K562 (cell line): ENCODE results near the gene TRIO. TPM values are rescaled to one million over a fixed set of nuclear protein-coding genes. Genes with fewer than 3 reads are reported as not detected.
A peak's percentile ranks its signal among the peaks of the same experiment; 100 is the strongest.

Source experiments
- ATAC-seq: fragments of 200-7000 bp; cut with Tn5 transposase; 3 replicates; pipeline ENCODE4 v1.9.1; 2020; ENCODE audit warnings: moderate library complexity
- BruUV-seq: library from RNA; stranded (reverse); fragments of 400-500 nt; replicated peaks from 2 replicates; lab custom pipeline; 2021; lab: Mats Ljungman, UMichigan
- CTCF ChIA-PET: fragments of 300-600 bp; formaldehyde crosslinking; extraction: SDS; loops from one replicate; lab custom pipeline; 2021; ENCODE audit warnings: low intra/inter-chr PET ratio; lab: Yijun Ruan, JAX
- POLR2A ChIA-PET: fragments of 300-600, 350-650 bp; sonication (Branson Sonifier 250); formaldehyde crosslinking; extraction: SDS; loops from one replicate; lab custom pipeline; 2021; ENCODE audit warnings: antibody characterized with exemption, inconsistent platforms; lab: Yijun Ruan, JAX
- DNase-seq, 4 experiments: peaks; one replicate each; pipeline versions ENCODE4 v3.0.0 to v3.0.0-alpha.2; 2011 to 2018; ENCODE audit warnings: low spot score in 3 of 4, mixed read lengths in 3 of 4; ENCODE audit errors: extremely low read depth in 1 of 4
- FAIRE-seq: peaks from 2 replicates; lab custom pipeline; 2011; peaks lifted over from hg19 to GRCh38; lab: Jason Lieb, UNC
- H2AFZ ChIP-seq: 2 replicates; pipeline ENCODE4 v1.6.0; 2011; ENCODE audit warnings: low read depth, low read length, control low read depth, inconsistent platforms
- H3K27ac ChIP-seq: fragments of 200-600 bp; 3 replicates; pipeline ENCODE4 v1.8.0; 2011; ENCODE audit warnings: low read depth, mild to moderate bottlenecking, control low read depth, inconsistent platforms, low read length, moderate library complexity, mixed read lengths; ENCODE audit errors: extremely low read depth
- H3K27me3 ChIP-seq, 2 experiments: fragments of 300-600 bp in 1 of 2; 2 replicates in 1 of 2; 3 replicates in 1 of 2; pipeline versions ENCODE4 v1.6.0 to v1.8.0; 2011; ENCODE audit warnings: inconsistent platforms in 2 of 2, low read length in 2 of 2, mild to moderate bottlenecking in 1 of 2, mixed read lengths in 1 of 2, moderate library complexity in 1 of 2; ENCODE audit not compliant: control insufficient read depth in 2 of 2, insufficient read depth in 2 of 2
- H3K36me3 ChIP-seq: fragments of 300-600 bp; 3 replicates; pipeline ENCODE4 v1.8.0; 2011; ENCODE audit warnings: mild to moderate bottlenecking, low read length, inconsistent platforms; ENCODE audit not compliant: control insufficient read depth, insufficient read depth
- H3K4me1 ChIP-seq, 2 experiments: fragments of 200-600 bp in 1 of 2; replicated peaks in 1 of 2; 2 replicates in 1 of 2; 3 replicates in 1 of 2; pipeline versions ENCODE4 v1.5.1 to v1.8.0; 2011; ENCODE audit warnings: inconsistent platforms in 2 of 2, low read length in 2 of 2, mild to moderate bottlenecking in 1 of 2, mixed read lengths in 1 of 2, moderate library complexity in 1 of 2; ENCODE audit not compliant: control insufficient read depth in 2 of 2, insufficient read depth in 2 of 2
- H3K4me2 ChIP-seq: 2 replicates; pipeline ENCODE4 v1.6.1; 2011; ENCODE audit warnings: low read length, control low read depth, inconsistent platforms, mixed read lengths; ENCODE audit not compliant: insufficient read depth
- H3K4me3 ChIP-seq: fragments of 200-600 bp; sonication (generic), shearing (Covaris generic); 2 replicates; pipeline ENCODE4 v1.5.1; 2016; ENCODE audit warnings: control low read depth, inconsistent platforms
- H3K79me2 ChIP-seq: fragments of 200-600 bp; 3 replicates; pipeline ENCODE4 v1.8.0; 2011; ENCODE audit warnings: low read length, inconsistent platforms; ENCODE audit not compliant: control insufficient read depth, insufficient read depth
- H3K9ac ChIP-seq, 2 experiments: 2 replicates each; pipeline versions ENCODE4 v1.6.0 to v1.6.1; 2011; ENCODE audit warnings: low read depth in 2 of 2, low read length in 2 of 2, control low read depth in 1 of 2, inconsistent platforms in 1 of 2, mild to moderate bottlenecking in 1 of 2, mixed read lengths in 1 of 2; ENCODE audit not compliant: insufficient read depth in 1 of 2
- H3K9me1 ChIP-seq: one replicate; pipeline ENCODE4 v1.6.0; 2011; ENCODE audit warnings: inconsistent platforms, mild to moderate bottlenecking, low read length, moderate library complexity; ENCODE audit not compliant: control insufficient read depth, insufficient read depth
- H3K9me3 ChIP-seq: replicated peaks from 2 replicates; pipeline ENCODE4 v1.5.1; 2011; ENCODE audit warnings: low read depth, low read length, inconsistent platforms; ENCODE audit not compliant: control insufficient read depth, insufficient read depth
- H4K20me1 ChIP-seq: replicated peaks from 2 replicates; pipeline ENCODE4 v1.6.1; 2011; ENCODE audit warnings: low read length, inconsistent platforms, mixed read lengths; ENCODE audit not compliant: control insufficient read depth, insufficient read depth
- ATF7 ChIP-seq: fragments of 450-650 bp; IDR thresholded peaks from 2 replicates; pipeline ENCODE4 v1.7.1; 2014; ENCODE audit warnings: mild to moderate bottlenecking, moderate library complexity
- CLOCK ChIP-seq: fragments of 250-450 bp; sonication (Bioruptor Pico); IDR thresholded peaks from 2 replicates; pipeline ENCODE4 v1.4.0; 2020; ENCODE audit warnings: mild to moderate bottlenecking, moderate library complexity, borderline replicate concordance
- DPF2 ChIP-seq: fragments of 450-650 bp; IDR thresholded peaks from 2 replicates; pipeline ENCODE4 v1.6.1; 2016
- ETS1 ChIP-seq: conservative IDR thresholded peaks from 2 replicates; pipeline ENCODE4 v1.6.1; 2011; ENCODE audit warnings: low read depth, mild to moderate bottlenecking, low read length; ENCODE audit not compliant: control insufficient read depth
- GTF2A2 ChIP-seq: IDR thresholded peaks from 2 replicates; pipeline ENCODE4 v1.6.1; 2016; ENCODE audit warnings: mild to moderate bottlenecking, missing genetic modification characterization, missing compliant biosample characterization
- HDAC2 ChIP-seq: fragments of 450-650 bp; IDR thresholded peaks from 2 replicates; pipeline ENCODE4 v1.6.1; 2016; ENCODE audit warnings: mild to moderate bottlenecking
- HES1 ChIP-seq: fragments of 450-650 bp; IDR thresholded peaks from 2 replicates; pipeline ENCODE4 v1.6.1; 2016; ENCODE audit warnings: low read depth, mild to moderate bottlenecking, moderate library complexity
- ILF3 ChIP-seq: fragments of 450-650 bp; IDR thresholded peaks from 2 replicates; pipeline ENCODE4 v1.6.1; 2018; ENCODE audit warnings: antibody characterized with exemption, mild to moderate bottlenecking, moderate library complexity, borderline replicate concordance
- NR2C2 ChIP-seq, 2 experiments: fragments of 200-800 bp in 1 of 2; sonication (Bioruptor generic) in 1 of 2; sonication (generic) in 1 of 2; formaldehyde crosslinking in 1 of 2; IDR thresholded peaks; 2 replicates each; pipeline versions ENCODE4 v1.6.1 to v1.8.0; 2016 to 2022; ENCODE audit warnings: mild to moderate bottlenecking in 1 of 2, missing compliant biosample characterization in 1 of 2, missing genetic modification characterization in 1 of 2, missing genetic modification reagents in 1 of 2
- TCFL5 ChIP-seq: fragments of 250-450 bp; sonication (Bioruptor Pico); conservative IDR thresholded peaks from 2 replicates; pipeline ENCODE4 v1.6.1; 2021; ENCODE audit warnings: mild to moderate bottlenecking, moderate library complexity, matching md5 sums
- TRIM25 ChIP-seq: fragments of 450-650 bp; IDR thresholded peaks from 2 replicates; pipeline ENCODE4 v1.7.0; 2016; ENCODE audit warnings: borderline replicate concordance
- ZNF311 ChIP-seq: fragments of 250-450 bp; sonication (Bioruptor Pico); IDR thresholded peaks from 2 replicates; pipeline ENCODE4 v1.4.0; 2020; ENCODE audit warnings: mild to moderate bottlenecking, moderate library complexity
- ZNF354B ChIP-seq: fragments of 250-450 bp; sonication (Bioruptor Pico); IDR thresholded peaks from 2 replicates; pipeline ENCODE4 v1.4.0; 2020
- ZNF444 ChIP-seq: fragments of 250-450 bp; sonication (Bioruptor Pico); IDR thresholded peaks from 2 replicates; pipeline ENCODE4 v1.4.0; 2020; ENCODE audit warnings: mild to moderate bottlenecking, moderate library complexity
- ZNF507 ChIP-seq: conservative IDR thresholded peaks from 2 replicates; pipeline ENCODE4 v1.6.1; 2017; ENCODE audit warnings: missing genetic modification characterization, missing compliant biosample characterization
- ZNF695 ChIP-seq: fragments of 450-650 bp; formaldehyde crosslinking; IDR thresholded peaks from 2 replicates; pipeline ENCODE4 v1.4.0; 2020; ENCODE audit warnings: mild to moderate bottlenecking, moderate library complexity
- WGBS: fragments of 100-300 bp; shearing (Covaris generic); methylation state at CpG from one replicate; pipeline ENCODE4 v1.1.6; 2016; ENCODE audit warnings: low coverage, mixed read lengths; ENCODE audit not compliant: insufficient coverage; ENCODE audit errors: missing lambda C conversion rate; 5-methylcytosine and 5-hydroxymethylcytosine counted together
- in situ Hi-C: fragments of 300-500 bp; cut with MboI; formaldehyde crosslinking; loops from 4 replicates; pipeline ENCODE4 v1.15.0; 2018; ENCODE audit warnings: inconsistent platforms, mixed read lengths
- intact Hi-C: fragments of 100-400 bp; cut with micrococcal nuclease; formaldehyde crosslinking; loops from 2 replicates; pipeline ENCODE4 v1.14.2; 2022
- polyA plus RNA-seq, 8 experiments: library from polyadenylated mRNA; depleted of rRNA in 4 of 8; stranded (reverse) in 5 of 8; unstranded in 3 of 8; fragments of >200 nt; fragmentation: Nextera tagmentation in 2 of 8; fragmentation: Illumina TruSeq in 1 of 8; extraction: Ambion mirVana in 2 of 8; extraction: Trizol in 1 of 8; gene quantifications; 2 replicates each; pipeline versions ENCODE4 v1.2.1 to v1.2.3, GENCODE V29; 2011 to 2014; ENCODE audit warnings: inconsistent platforms in 1 of 8, missing spikeins in 1 of 8
- total RNA-seq, 7 experiments: library from RNA; depleted of rRNA in 6 of 7; stranded (reverse); fragments of >200 nt in 6 of 7; fragmentation: Illumina TruSeq in 2 of 7; extraction: Trizol in 2 of 7; gene quantifications; 2 replicates each; pipeline versions ENCODE4 v1.2.1 to v1.2.3, GENCODE V29; 2011 to 2021; ENCODE audit warnings: low replicate concordance in 1 of 7

Gene TRIO
- total and polyA plus RNA-seq, 9 of the 15 experiments (the other 6 are each of a cell fraction or from before 2014, with no cell fraction given): 0.24 to 5.0 (median 1.1) TPM

GRCh38 chr5:14273207-14273767 is 130.1 kb downstream of the TRIO start:
- no peak overlapping the region; the same call in 2 of the 3 replicates for H3K27ac ChIP-seq
- H3K4me3 ChIP-seq: no peak overlapping the region
- DNase-seq (no peak), FAIRE-seq (no peak), ATAC-seq (no peak)
- intact Hi-C loops (no loop called here), in situ Hi-C loops (no loop called here)
- no peaks in the 10 kb centered on the region for H3K36me3 ChIP-seq
- no peaks in the 10 kb centered on the region for H3K9me1 ChIP-seq
- 0 out of 2 replicates have a peak overlapping the region, but pooled peaks have one; percentile 14 for H2AFZ ChIP-seq
- CTCF ChIA-PET: no interaction called here
- WGBS: 52% methylated on average over 7 of the region's 7 CpGs
- H3K4me1 ChIP-seq: peaks cover 6 to 11% of the 10 kb centered on the region in 2 experiments; a peak in 3 of 5 replicates
- no peaks in the 10 kb centered on the region for H3K79me2 ChIP-seq
- BruUV-seq: no TSS peak
- H3K4me2 ChIP-seq: no peak overlapping the region
- no peaks in the 10 kb centered on the region for H4K20me1 ChIP-seq
- H3K9ac ChIP-seq: no peak overlapping the region
- no peaks in the 10 kb centered on the region for H3K27me3 ChIP-seq
- H3K9me3 ChIP-seq: no peaks in the 10 kb centered on the region
- POLR2A ChIA-PET: no interaction called here
- TF ChIP-seq ETS1: no peak
- no peak for TF ChIP-seq DPF2
- no peak for TF ChIP-seq CLOCK (CRISPR knock-in tag)
- TF ChIP-seq ZNF311 (CRISPR knock-in tag): no peak
- no peak for TF ChIP-seq ILF3
- no peak for TF ChIP-seq ZNF354B (CRISPR knock-in tag)
- no peak for TF ChIP-seq GTF2A2 (tag)
- no peak for TF ChIP-seq NR2C2 (CRISPR knock-in tag; IDR thresholded peaks at IDR 0.05)
- TF ChIP-seq NR2C2 (tag; IDR thresholded peaks at IDR 0.05): no peak
- no peak for TF ChIP-seq ZNF695 (CRISPR knock-in tag)
- no peak for TF ChIP-seq TRIM25
- no peak for TF ChIP-seq HES1
- TF ChIP-seq ZNF444 (CRISPR knock-in tag): no peak
- TF ChIP-seq HDAC2: no peak
- TF ChIP-seq TCFL5 (CRISPR knock-in tag): no peak
- TF ChIP-seq ATF7: no peak
- no peak for TF ChIP-seq ZNF507 (tag)
